ACC112 (cell line): ENCODE data around the gene MYOF.

ENCODE experiments used
- H2AFZ ChIP-seq: fragments of 200-600 bp; sonication (generic); one replicate; pipeline ENCODE4 v1.6.0; 2017; ENCODE audit warnings: antibody characterized with exemption, low read length; ENCODE audit not compliant: unreplicated experiment
- H3K27ac ChIP-seq: fragments of 200-600 bp; sonication (generic); 2 replicates; pipeline ENCODE4 v1.5.1; 2014; ENCODE audit warnings: low read depth, mild to moderate bottlenecking, antibody characterized with exemption, low read length, moderate library complexity
- H3K27me3 ChIP-seq: fragments of 200-600 bp; sonication (generic); 2 replicates; pipeline ENCODE4 v1.6.1; 2014; ENCODE audit warnings: mild to moderate bottlenecking, antibody characterized with exemption, low read length, moderate library complexity, mixed read lengths; ENCODE audit not compliant: insufficient read depth
- H3K36me3 ChIP-seq: fragments of 200-600 bp; sonication (generic); 2 replicates; pipeline ENCODE4 v1.6.1; 2016; ENCODE audit warnings: mild to moderate bottlenecking, antibody characterized with exemption, low read length, moderate library complexity, mixed read lengths; ENCODE audit not compliant: insufficient read depth
- H3K4me1 ChIP-seq: fragments of 200-600 bp; sonication (generic); one replicate; pipeline ENCODE4 v1.6.1; 2016; ENCODE audit warnings: low read length, mixed read lengths; ENCODE audit not compliant: insufficient read depth, unreplicated experiment, control insufficient read depth
- H3K4me3 ChIP-seq: fragments of 200-600 bp; sonication (generic); 2 replicates; pipeline ENCODE4 v1.5.1; 2014; ENCODE audit warnings: mild to moderate bottlenecking, low read depth, low read length
- H3K79me2 ChIP-seq: fragments of 200-600 bp; sonication (generic); one replicate; pipeline ENCODE4 v1.6.0; 2016; ENCODE audit warnings: low read length; ENCODE audit not compliant: control insufficient read depth, unreplicated experiment, insufficient read depth

The MYOF gene

GRCh38 chr10:93501650-93502049 lies 19.5 kb upstream of the MYOF start:
- H3K79me2 ChIP-seq: peaks cover 67% of the 10 kb centered on the region
- peaks cover 12% of the 10 kb centered on the region for H3K36me3 ChIP-seq
- H3K27ac ChIP-seq: no peak overlapping the region
- peaks cover 15% of the 10 kb centered on the region for H3K4me1 ChIP-seq
- no peaks in the 10 kb centered on the region for H3K27me3 ChIP-seq
- no peak overlapping the region for H3K4me3 ChIP-seq
- H2AFZ ChIP-seq: peak overlapping the region; percentile 69

- Histone ChIP-seq H3K4me1 (peaks cover 22% of the 10 kb centered on the region), H3K4me3 (peak overlapping the region; percentile 81), H3K27me3 (no peaks in the 10 kb centered on the region), H3K36me3 (peaks cover 4% of the 10 kb centered on the region; the same call in 1 of the 2 replicates), H3K27ac (no peak overlapping the region), H2AFZ (peak overlapping the region; percentile 21), H3K79me2 (peaks cover 59% of the 10 kb centered on the region)
Observed at GRCh38 chr10:93498166-93498565, 16.0 kb upstream of the MYOF start.

- H3K79me2 ChIP-seq: peaks cover 46% of the 10 kb centered on the region
- H3K36me3 ChIP-seq: no peaks in the 10 kb centered on the region
- peak within 1 kb of the TSS; percentile 96 for H2AFZ ChIP-seq
- peak within 1 kb of the TSS; percentile 38 for H3K27ac ChIP-seq
- H3K27me3 ChIP-seq: no peaks in the 10 kb centered on the region
- H3K4me3 ChIP-seq: peak within 1 kb of the TSS; percentile 81
- H3K4me1 ChIP-seq: peaks cover 19% of the 10 kb centered on the region
Observed at GRCh38 chr10:93496322-93497041, 14.3 kb upstream of the MYOF start, which contains the start of gene CEP55. Gene CEP55 (plus strand): TSS chr10:93496612. CDS start chr10:93500052, 3,440 bp downstream.

- peak overlapping the region; percentile 81 for H3K4me3 ChIP-seq
- peak overlapping the region; percentile 37 for H3K27ac ChIP-seq
- H3K27me3 ChIP-seq: no peaks in the 10 kb centered on the region
- H2AFZ ChIP-seq: peak overlapping the region; percentile 96
- no peaks in the 10 kb centered on the region for H3K36me3 ChIP-seq
- peaks cover 19% of the 10 kb centered on the region for H3K4me1 ChIP-seq
- peaks cover 41% of the 10 kb centered on the region for H3K79me2 ChIP-seq
Observed at GRCh38 chr10:93495654-93496321, 13.7 kb upstream of the MYOF start.

GRCh38 chr10:93494494-93494893 lies 12.4 kb upstream of the MYOF start:
- no peak overlapping the region for H3K4me3 ChIP-seq
- no peaks in the 10 kb centered on the region for H3K27me3 ChIP-seq
- no peak overlapping the region for H3K27ac ChIP-seq
- H3K36me3 ChIP-seq: no peaks in the 10 kb centered on the region
- no peak overlapping the region for H2AFZ ChIP-seq
- H3K79me2 ChIP-seq: peaks cover 28% of the 10 kb centered on the region
- peaks cover 19% of the 10 kb centered on the region for H3K4me1 ChIP-seq

- Histone ChIP-seq H3K36me3 (no peaks in the 10 kb centered on the region), H3K27ac (no peak overlapping the region), H3K4me1 (peaks cover 9% of the 10 kb centered on the region), H3K27me3 (no peaks in the 10 kb centered on the region), H3K4me3 (no peak overlapping the region), H2AFZ (no peak overlapping the region), H3K79me2 (peaks cover 14% of the 10 kb centered on the region)
Observed at GRCh38 chr10:93493162-93493561, 11.0 kb upstream of the MYOF start.

GRCh38 chr10:93491602-93492121 lies 9.5 kb upstream of the MYOF start:
- Histone ChIP-seq H3K79me2 (peaks cover under 1% of the 10 kb centered on the region), H3K36me3 (no peaks in the 10 kb centered on the region), H3K27ac (no peak overlapping the region), H2AFZ (no peak overlapping the region), H3K4me1 (peaks cover 7% of the 10 kb centered on the region), H3K27me3 (no peaks in the 10 kb centered on the region), H3K4me3 (no peak overlapping the region)

- Histone ChIP-seq H3K4me3 (no peak overlapping the region), H3K27me3 (no peaks in the 10 kb centered on the region), H2AFZ (no peak overlapping the region), H3K4me1 (no peaks in the 10 kb centered on the region), H3K27ac (no peak overlapping the region), H3K36me3 (no peaks in the 10 kb centered on the region), H3K79me2 (no peaks in the 10 kb centered on the region)
Observed at GRCh38 chr10:93488956-93489528, 6.9 kb upstream of the MYOF start.

- H3K36me3 ChIP-seq: no peaks in the 10 kb centered on the region
- peaks cover 14% of the 10 kb centered on the region for H3K79me2 ChIP-seq
- no peaks in the 10 kb centered on the region for H3K27me3 ChIP-seq
- H3K4me1 ChIP-seq: no peaks in the 10 kb centered on the region
- H2AFZ ChIP-seq: no peak overlapping the region
- no peak overlapping the region for H3K27ac ChIP-seq
- no peak overlapping the region for H3K4me3 ChIP-seq
Observed at GRCh38 chr10:93485690-93486089, 3.6 kb upstream of the MYOF start.

- Histone ChIP-seq H3K79me2 (peaks cover 50% of the 10 kb centered on the region), H3K27ac (peak overlapping the region; percentile 94), H2AFZ (no peak overlapping the region), H3K4me1 (peaks cover 21% of the 10 kb centered on the region), H3K36me3 (peaks cover 3% of the 10 kb centered on the region; the same call in 1 of the 2 replicates), H3K27me3 (no peaks in the 10 kb centered on the region), H3K4me3 (peak overlapping the region; percentile 88)
Observed at GRCh38 chr10:93481637-93482144, 443 bp downstream of the MYOF start.
